Measurements from ENCODE around the gene ABL1.

- TF ChIP-seq, protein P1, sequence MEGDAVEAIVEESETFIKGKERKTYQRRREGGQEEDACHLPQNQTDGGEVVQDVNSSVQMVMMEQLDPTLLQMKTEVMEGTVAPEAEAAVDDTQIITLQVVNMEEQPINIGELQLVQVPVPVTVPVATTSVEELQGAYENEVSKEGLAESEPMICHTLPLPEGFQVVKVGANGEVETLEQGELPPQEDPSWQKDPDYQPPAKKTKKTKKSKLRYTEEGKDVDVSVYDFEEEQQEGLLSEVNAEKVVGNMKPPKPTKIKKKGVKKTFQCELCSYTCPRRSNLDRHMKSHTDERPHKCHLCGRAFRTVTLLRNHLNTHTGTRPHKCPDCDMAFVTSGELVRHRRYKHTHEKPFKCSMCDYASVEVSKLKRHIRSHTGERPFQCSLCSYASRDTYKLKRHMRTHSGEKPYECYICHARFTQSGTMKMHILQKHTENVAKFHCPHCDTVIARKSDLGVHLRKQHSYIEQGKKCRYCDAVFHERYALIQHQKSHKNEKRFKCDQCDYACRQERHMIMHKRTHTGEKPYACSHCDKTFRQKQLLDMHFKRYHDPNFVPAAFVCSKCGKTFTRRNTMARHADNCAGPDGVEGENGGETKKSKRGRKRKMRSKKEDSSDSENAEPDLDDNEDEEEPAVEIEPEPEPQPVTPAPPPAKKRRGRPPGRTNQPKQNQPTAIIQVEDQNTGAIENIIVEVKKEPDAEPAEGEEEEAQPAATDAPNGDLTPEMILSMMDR (IDR thresholded peaks at IDR 0.05; ENCODE audit: insufficient read depth, low read length, poor library complexity, severe bottlenecking) = no peak
- no peak for TF ChIP-seq EZH2phosphoT487 (conservative IDR thresholded peaks at IDR 0.05; ENCODE audit: low read length)
Measured at GRCh38 chr9:130897848-130898551, 62.9 kb downstream of the ABL1 start.

Measured in SU-DHL-6 (cell line).